OCI-LY3 (cell line): ENCODE results near the gene FNDC11.
A peak's percentile ranks its signal among the peaks of the same experiment; 100 is the strongest.

Source experiments
- H2AFZ ChIP-seq: fragments of 200-600, 300-600 bp; shearing (Covaris generic); 2 replicates; pipeline ENCODE4 v1.6.0; 2014; ENCODE audit warnings: antibody characterized with exemption, low read depth, low read length
- H3K27ac ChIP-seq: fragments of 200-600, 300-600 bp; sonication (generic); 2 replicates; pipeline ENCODE4 v1.5.1; 2014; ENCODE audit warnings: mild to moderate bottlenecking, low read length, moderate library complexity, mixed read lengths
- H3K27me3 ChIP-seq: fragments of 200-600, 300-600 bp; sonication (generic); 2 replicates; pipeline ENCODE4 v1.6.1; 2014; ENCODE audit warnings: low read depth, low read length, mixed read lengths
- H3K36me3 ChIP-seq: fragments of 200-600, 300-600 bp; sonication (generic); replicated peaks from 2 replicates; pipeline ENCODE3; 2014; ENCODE audit warnings: low read depth, low read length, mixed read lengths
- H3K4me1 ChIP-seq: fragments of 300-600, 200-600 bp; sonication (generic); 2 replicates; pipeline ENCODE4 v1.6.1; 2014; ENCODE audit warnings: low read length, mixed read lengths
- H3K4me2 ChIP-seq: fragments of 200-600, 300-600 bp; sonication (generic); 2 replicates; pipeline ENCODE4 v1.6.1; 2014; ENCODE audit warnings: low read length, mixed read lengths
- H3K4me3 ChIP-seq: fragments of 300-600, 200-600 bp; sonication (generic); 2 replicates; pipeline ENCODE4 v1.5.1; 2014; ENCODE audit warnings: antibody characterized with exemption, mild to moderate bottlenecking, low read length, moderate library complexity
- H3K79me2 ChIP-seq: fragments of 300-600, 200-600 bp; shearing (Covaris generic); 2 replicates; pipeline ENCODE4 v1.6.1; 2014; ENCODE audit warnings: mild to moderate bottlenecking, low read length, mixed read lengths
- H3K9ac ChIP-seq: fragments of 300-600, 200-600 bp; shearing (Covaris generic); 2 replicates; pipeline ENCODE4 v1.6.0; 2014; ENCODE audit warnings: mild to moderate bottlenecking, low read length, moderate library complexity
- H3K9me3 ChIP-seq: fragments of 200-600, 300-600 bp; shearing (Covaris generic); 2 replicates; pipeline ENCODE4 v1.6.1; 2014; ENCODE audit warnings: low read length, mixed read lengths; ENCODE audit not compliant: insufficient read depth
- H4K20me1 ChIP-seq: fragments of 200-600, 300-600 bp; sonication (generic); 2 replicates; pipeline ENCODE4 v1.6.1; 2016; ENCODE audit warnings: low read length, mixed read lengths; ENCODE audit not compliant: insufficient read depth
- EZH2phosphoT487 ChIP-seq: fragments of 200-600 bp; shearing (Covaris generic); IDR thresholded peaks from 2 replicates; pipeline ENCODE4 v1.6.1; 2018; ENCODE audit warnings: antibody characterized with exemption, mixed run types, low read depth
- TF ChIP-seq, protein P1 (sequence below): fragments of 200-600, 300-600 bp; sonication (generic); IDR thresholded peaks from 2 replicates; pipeline ENCODE4 v1.5.1; 2014; ENCODE audit warnings: antibody characterized with exemption, low read length, low read depth

FNDC11 gene

DNA sequence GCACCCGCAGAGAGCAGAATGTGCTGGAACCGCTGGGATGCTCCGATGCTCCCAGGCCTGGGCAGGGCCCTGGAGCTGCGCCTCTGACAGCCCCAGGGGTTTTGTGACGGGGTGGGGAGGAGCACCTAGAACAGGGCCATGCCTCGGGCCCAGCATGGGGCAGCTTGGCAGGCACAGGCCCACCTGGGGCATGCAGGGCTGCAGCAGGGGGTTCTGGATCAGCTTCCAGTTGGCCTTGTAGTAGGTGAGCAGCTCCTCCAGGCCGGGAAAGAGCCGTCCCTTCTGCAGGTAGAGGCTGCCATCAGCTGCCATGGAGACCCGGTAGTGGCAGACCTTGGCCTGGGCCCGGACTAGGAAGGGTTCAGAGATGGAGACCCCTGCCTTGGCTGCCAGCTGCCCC lies 10.8 kb upstream of the FNDC11 start:
- no peak overlapping the region for H3K4me3 ChIP-seq
- H2AFZ ChIP-seq = no peak overlapping the region
- H4K20me1 ChIP-seq = no peaks in the 10 kb centered on the region; the same call in 1 of the 2 replicates
- H3K27ac ChIP-seq = no peak overlapping the region
- H3K27me3 ChIP-seq = peaks cover 36% of the 10 kb centered on the region
- peak overlapping the region; percentile 16; the same call in 1 of the 2 replicates for H3K4me2 ChIP-seq
- no peaks in the 10 kb centered on the region for H3K36me3 ChIP-seq
- peaks cover 20% of the 10 kb centered on the region for H3K4me1 ChIP-seq
- TF ChIP-seq EZH2phosphoT487 = no peak
- TF ChIP-seq, protein P1, sequence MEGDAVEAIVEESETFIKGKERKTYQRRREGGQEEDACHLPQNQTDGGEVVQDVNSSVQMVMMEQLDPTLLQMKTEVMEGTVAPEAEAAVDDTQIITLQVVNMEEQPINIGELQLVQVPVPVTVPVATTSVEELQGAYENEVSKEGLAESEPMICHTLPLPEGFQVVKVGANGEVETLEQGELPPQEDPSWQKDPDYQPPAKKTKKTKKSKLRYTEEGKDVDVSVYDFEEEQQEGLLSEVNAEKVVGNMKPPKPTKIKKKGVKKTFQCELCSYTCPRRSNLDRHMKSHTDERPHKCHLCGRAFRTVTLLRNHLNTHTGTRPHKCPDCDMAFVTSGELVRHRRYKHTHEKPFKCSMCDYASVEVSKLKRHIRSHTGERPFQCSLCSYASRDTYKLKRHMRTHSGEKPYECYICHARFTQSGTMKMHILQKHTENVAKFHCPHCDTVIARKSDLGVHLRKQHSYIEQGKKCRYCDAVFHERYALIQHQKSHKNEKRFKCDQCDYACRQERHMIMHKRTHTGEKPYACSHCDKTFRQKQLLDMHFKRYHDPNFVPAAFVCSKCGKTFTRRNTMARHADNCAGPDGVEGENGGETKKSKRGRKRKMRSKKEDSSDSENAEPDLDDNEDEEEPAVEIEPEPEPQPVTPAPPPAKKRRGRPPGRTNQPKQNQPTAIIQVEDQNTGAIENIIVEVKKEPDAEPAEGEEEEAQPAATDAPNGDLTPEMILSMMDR = no peak
- H3K79me2 ChIP-seq = no peaks in the 10 kb centered on the region
- no peak overlapping the region for H3K9ac ChIP-seq
- H3K9me3 ChIP-seq = no peaks in the 10 kb centered on the region

DNA sequence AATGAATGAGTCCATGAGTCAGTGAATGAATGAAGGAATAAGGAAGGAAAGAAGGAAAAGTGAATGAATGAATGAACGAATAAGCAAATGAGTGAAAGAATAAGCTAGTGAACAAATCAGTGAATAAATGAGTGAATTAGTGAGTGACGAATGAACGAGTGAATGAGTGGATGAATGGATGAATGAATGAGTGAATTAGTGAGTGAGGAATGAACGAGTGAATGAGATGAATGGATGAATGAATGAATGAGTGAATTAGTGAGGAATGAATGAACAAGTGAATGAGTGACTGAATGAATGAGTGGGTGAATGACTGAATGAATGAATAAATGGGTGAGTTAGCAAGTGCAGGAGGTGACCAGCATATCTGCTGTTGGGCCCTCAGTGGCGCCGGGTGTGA lies 10.2 kb upstream of the FNDC11 start:
- H3K4me2 ChIP-seq = no peak overlapping the region
- no peaks in the 10 kb centered on the region for H3K36me3 ChIP-seq
- no peak overlapping the region for H2AFZ ChIP-seq
- no peak overlapping the region for H3K27ac ChIP-seq
- TF ChIP-seq EZH2phosphoT487 = no peak
- TF ChIP-seq, protein P1 = no peak
- no peaks in the 10 kb centered on the region; the same call in 1 of the 2 replicates for H4K20me1 ChIP-seq
- no peak overlapping the region for H3K9ac ChIP-seq
- H3K9me3 ChIP-seq = no peaks in the 10 kb centered on the region
- H3K4me1 ChIP-seq = peaks cover 14% of the 10 kb centered on the region
- no peaks in the 10 kb centered on the region for H3K79me2 ChIP-seq
- H3K4me3 ChIP-seq = no peak overlapping the region
- peaks cover 43% of the 10 kb centered on the region for H3K27me3 ChIP-seq

DNA sequence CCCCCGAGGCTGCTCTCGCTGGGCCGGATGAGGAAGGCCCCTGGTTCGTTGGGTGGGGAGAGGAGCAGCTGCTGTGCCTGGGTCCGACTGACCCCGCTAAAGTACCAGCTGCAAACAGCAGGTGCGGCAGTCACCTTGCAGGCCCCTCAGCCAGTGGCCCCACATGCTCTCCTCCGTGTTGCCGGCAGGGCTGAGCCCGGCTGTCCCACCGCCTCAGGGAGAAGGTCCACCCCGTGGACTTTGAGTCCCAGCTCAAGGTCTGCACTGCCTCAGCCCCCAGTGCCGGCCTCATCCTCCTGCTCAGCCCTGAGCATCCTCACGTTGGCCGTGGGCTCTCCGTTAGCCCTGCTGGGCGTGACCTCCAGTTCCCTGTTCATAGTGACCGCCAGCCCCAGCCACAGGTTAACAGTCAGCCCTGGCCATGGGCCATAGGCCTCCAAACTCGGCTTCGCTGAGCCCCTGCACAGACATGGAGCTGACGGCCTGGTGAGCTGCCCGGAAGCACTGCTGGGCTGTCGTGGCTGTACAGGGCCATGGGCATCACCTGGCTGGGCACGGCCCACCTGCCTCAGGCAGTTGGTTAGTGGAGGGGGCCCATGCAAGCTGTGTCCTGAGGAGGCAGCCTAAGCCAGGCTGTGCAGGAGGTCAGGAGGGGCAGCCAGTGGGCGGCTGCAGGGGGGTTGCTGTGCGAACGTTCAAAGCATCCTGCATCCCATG lies 9.6 kb upstream of the FNDC11 start:
- Histone ChIP-seq H3K27ac (no peak overlapping the region), H3K4me2 (no peak overlapping the region), H2AFZ (no peak overlapping the region), H3K79me2 (no peaks in the 10 kb centered on the region), H3K9me3 (no peaks in the 10 kb centered on the region), H3K36me3 (no peaks in the 10 kb centered on the region), H4K20me1 (no peaks in the 10 kb centered on the region; the same call in 1 of the 2 replicates), H3K9ac (no peak overlapping the region), H3K4me1 (peaks cover 13% of the 10 kb centered on the region), H3K4me3 (no peak overlapping the region), H3K27me3 (peaks cover 47% of the 10 kb centered on the region)
- no peak for TF ChIP-seq EZH2phosphoT487
- TF ChIP-seq, protein P1 = no peak

DNA sequence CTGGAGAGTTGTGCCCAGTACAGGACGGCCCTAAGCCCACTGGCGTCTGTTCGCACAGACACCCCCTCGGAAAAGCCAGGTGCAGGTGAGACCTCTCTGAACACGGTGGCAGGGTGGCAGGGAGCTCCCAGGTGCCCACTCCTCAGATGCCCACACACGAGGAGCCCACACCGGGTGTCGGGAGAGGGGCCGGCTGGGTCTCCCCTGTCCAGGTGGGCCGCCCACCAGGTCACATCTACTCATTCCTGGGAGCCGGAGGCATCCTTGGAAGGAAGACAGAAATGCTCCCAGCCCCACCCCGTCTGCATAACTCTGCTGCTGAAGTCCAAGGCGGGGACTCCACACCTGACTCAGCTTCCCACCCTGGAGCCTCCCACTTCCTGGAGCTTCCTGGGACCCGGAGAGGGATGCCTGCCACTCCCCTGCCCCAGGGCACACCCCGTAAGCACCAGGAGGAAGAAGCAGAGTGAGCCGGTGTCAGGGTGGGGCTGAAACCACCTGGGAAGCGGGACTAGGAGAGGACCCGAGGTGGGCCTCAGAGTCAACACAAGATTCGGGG lies 8.9 kb upstream of the FNDC11 start:
- peaks cover 53% of the 10 kb centered on the region for H3K27me3 ChIP-seq
- H3K27ac ChIP-seq = no peak overlapping the region
- H2AFZ ChIP-seq = no peak overlapping the region
- H3K9ac ChIP-seq = no peak overlapping the region
- no peaks in the 10 kb centered on the region for H3K79me2 ChIP-seq
- TF ChIP-seq, protein P1 = no peak
- TF ChIP-seq EZH2phosphoT487 = no peak
- no peak overlapping the region for H3K4me3 ChIP-seq
- no peaks in the 10 kb centered on the region for H3K36me3 ChIP-seq
- H3K4me1 ChIP-seq = peaks cover 13% of the 10 kb centered on the region
- no peak overlapping the region for H3K4me2 ChIP-seq
- H3K9me3 ChIP-seq = no peaks in the 10 kb centered on the region
- no peaks in the 10 kb centered on the region; the same call in 1 of the 2 replicates for H4K20me1 ChIP-seq
